HG02840 (cell line): ENCODE results near the gene GPC2.

ENCODE experiments used
- ATAC-seq: cut with Tn5 transposase; IDR thresholded peaks from one replicate; pipeline ENCODE4 v1.9.1; 2021; ENCODE audit warnings: mild to moderate bottlenecking, moderate library complexity, moderate number of reproducible peaks; ENCODE audit not compliant: unreplicated experiment, low FRiP score

Gene GPC2

GRCh38 chr7:100126931-100127865 lies 50.0 kb downstream of the GPC2 start, which contains the start of gene MBLAC1:
MBLAC1 (plus strand) TSS chr7:100126967; CDS start chr7:100127396, 429 bp downstream.
- ATAC-seq, result peak; percentile 66

- ATAC-seq, result peak; percentile 26
These were observed 50.8 kb downstream of the GPC2 start for GRCh38 chr7:100126239-100126930.

GRCh38 chr7:100124301-100125230 lies 52.6 kb downstream of the GPC2 start:
- ATAC-seq, result no peak

- no peak for ATAC-seq
These were observed 54.6 kb downstream of the GPC2 start for GRCh38 chr7:100122568-100122967.

- no peak for ATAC-seq
These were observed 55.1 kb downstream of the GPC2 start for GRCh38 chr7:100122067-100122466.

GRCh38 chr7:100120733-100121036 lies 56.5 kb downstream of the GPC2 start:
- ATAC-seq, result no peak

GRCh38 chr7:100119970-100120732 lies 57.0 kb downstream of the GPC2 start:
- ATAC-seq, result peak; percentile 20
